ENCODE measurements around the gene MMP11. TPM values are rescaled to one million over a fixed set of nuclear protein-coding genes. Genes with fewer than 3 reads are reported as not detected.

Gene MMP11
- total RNA-seq, 1 donor from 2014 or later, result 7.6 TPM

DNA sequence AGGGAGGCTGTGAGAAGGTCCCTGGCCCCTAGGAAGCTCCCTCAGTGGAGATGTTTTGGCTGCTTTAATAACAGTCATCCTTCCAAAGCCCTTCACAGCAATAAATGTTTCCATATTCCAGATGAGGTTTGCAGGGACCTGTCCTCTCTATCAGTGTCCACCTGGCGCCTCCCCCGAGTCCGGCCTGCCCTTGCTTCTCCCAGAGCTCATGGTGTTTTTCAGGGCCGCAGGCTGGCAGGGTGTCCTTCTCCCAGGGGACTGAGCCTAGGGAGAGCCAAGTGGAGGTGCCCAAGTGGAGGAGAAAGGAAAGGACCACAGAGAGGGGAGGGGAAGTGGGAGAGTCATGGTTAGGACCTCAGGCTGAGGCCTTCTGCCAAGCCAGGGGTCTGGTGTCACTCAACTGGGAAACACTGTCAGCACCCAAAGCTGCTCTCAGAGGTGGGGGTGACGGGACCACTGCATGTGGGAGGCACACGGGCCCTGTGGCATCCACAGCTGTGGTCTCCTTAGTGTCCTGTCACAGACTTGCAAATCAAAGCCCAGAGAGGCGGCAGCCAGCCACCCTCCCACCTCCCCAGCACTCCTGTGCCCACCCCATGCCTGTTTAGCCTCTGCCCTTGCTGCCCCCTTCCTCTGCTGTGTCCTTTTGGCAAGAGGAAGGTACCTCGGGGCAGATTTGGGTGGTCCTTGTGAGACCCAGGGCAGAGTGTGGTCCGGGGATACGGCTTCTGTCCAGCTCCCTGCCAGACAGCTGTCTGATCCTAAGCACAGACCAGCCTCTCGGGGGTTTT is 59.8 kb downstream of the MMP11 start:
- Histone ChIP-seq H3K27me3 (no peaks in the 10 kb centered on the region), H3K27ac (no peak overlapping the region), H3K36me3 (peaks cover 22 to 26% of the 10 kb centered on the region in 2 donors), H3K9me3 (no peaks in the 10 kb centered on the region), H3K4me1 (peaks cover 14 to 18% of the 10 kb centered on the region in 2 donors), H3K4me3 (no peak overlapping the region)
- no peak for DNase-seq (ENCODE audit: low spot score in 2 of 2)
- intact Hi-C loops (cut with DNase I), result no loop called here
- TF ChIP-seq, protein P1, sequence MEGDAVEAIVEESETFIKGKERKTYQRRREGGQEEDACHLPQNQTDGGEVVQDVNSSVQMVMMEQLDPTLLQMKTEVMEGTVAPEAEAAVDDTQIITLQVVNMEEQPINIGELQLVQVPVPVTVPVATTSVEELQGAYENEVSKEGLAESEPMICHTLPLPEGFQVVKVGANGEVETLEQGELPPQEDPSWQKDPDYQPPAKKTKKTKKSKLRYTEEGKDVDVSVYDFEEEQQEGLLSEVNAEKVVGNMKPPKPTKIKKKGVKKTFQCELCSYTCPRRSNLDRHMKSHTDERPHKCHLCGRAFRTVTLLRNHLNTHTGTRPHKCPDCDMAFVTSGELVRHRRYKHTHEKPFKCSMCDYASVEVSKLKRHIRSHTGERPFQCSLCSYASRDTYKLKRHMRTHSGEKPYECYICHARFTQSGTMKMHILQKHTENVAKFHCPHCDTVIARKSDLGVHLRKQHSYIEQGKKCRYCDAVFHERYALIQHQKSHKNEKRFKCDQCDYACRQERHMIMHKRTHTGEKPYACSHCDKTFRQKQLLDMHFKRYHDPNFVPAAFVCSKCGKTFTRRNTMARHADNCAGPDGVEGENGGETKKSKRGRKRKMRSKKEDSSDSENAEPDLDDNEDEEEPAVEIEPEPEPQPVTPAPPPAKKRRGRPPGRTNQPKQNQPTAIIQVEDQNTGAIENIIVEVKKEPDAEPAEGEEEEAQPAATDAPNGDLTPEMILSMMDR (IDR thresholded peaks at IDR 0.05), result no peak

DNA sequence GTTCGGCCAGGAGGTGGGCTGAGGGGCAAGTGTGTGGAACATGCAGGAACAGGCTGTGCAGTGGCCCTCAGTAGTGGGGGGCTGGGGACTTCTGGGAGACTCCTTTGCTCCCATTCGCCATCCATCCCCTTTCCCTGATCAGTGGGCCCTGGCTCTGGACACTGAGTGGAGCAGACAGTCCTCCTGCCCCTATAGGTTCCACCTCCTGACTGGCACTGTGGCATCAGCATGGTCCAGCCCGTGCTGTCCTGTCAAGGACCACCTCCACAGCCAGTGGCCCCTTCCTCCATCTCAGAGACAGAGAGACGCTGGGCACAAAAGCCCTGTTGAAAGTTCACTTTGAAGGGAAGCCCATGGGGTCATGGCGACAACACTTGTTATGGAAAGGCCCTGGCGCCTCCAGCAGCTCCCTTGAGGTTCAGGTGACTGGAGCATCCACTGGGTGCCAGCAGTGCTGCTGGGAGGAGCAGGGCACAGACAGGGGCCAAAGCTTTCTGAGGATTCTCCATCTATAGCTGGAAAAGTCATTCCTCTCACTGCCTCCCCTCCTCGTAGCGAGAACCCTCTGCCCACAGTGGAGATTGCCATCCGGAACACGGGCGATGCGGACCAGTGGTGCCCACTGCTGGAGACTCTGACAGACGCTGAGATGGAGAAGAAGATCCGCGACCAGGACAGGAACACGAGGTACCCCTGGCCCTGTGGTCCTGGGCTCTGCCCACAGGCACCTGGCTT is 60.5 kb downstream of the MMP11 start:
- Histone ChIP-seq H3K9me3 (no peaks in the 10 kb centered on the region), H3K4me1 (peaks cover 16 to 19% of the 10 kb centered on the region in 2 donors), H3K27me3 (no peaks in the 10 kb centered on the region), H3K36me3 (peaks cover 17 to 19% of the 10 kb centered on the region in 2 donors), H3K27ac (no peak overlapping the region), H3K4me3 (no peak overlapping the region)
- no peak for DNase-seq (ENCODE audit: low spot score in 2 of 2)
- intact Hi-C loops (cut with DNase I), result no loop called here
- TF ChIP-seq, protein P1 (IDR thresholded peaks at IDR 0.05), result no peak

Other genes with a start within 250 kb of the MMP11 start
- not detected for gene IGLL1, start 192.6 kb upstream of the MMP11 start, total RNA-seq
- gene DRICH1, start 140.5 kb upstream of the MMP11 start, total RNA-seq, result not detected
- not detected for gene RGL4, start 81.8 kb upstream of the MMP11 start, total RNA-seq
- gene ZNF70, start 21.7 kb upstream of the MMP11 start, total RNA-seq, result 5.2 TPM
- gene VPREB3, start 18.4 kb upstream of the MMP11 start, total RNA-seq, result not detected
- gene C22orf15, start 9.9 kb upstream of the MMP11 start, total RNA-seq, result not detected
- 2.0 TPM for gene CHCHD10, start 4.9 kb upstream of the MMP11 start, total RNA-seq
- gene SMARCB1, start 14.1 kb downstream of the MMP11 start, total RNA-seq, result 22.1 TPM
- gene DERL3, start 66.2 kb downstream of the MMP11 start, total RNA-seq, result 7.5 TPM
- gene SLC2A11, start 85.0 kb downstream of the MMP11 start, total RNA-seq, result not detected
- gene MIF, start 121.5 kb downstream of the MMP11 start, total RNA-seq, result 527 TPM
- gene GSTT2B, start 188.3 kb downstream of the MMP11 start, total RNA-seq, result not detected
- gene DDTL, start 194.0 kb downstream of the MMP11 start, total RNA-seq, result not detected
- 275 TPM for gene DDT, start 201.6 kb downstream of the MMP11 start, total RNA-seq
- not detected for gene GSTT2, start 207.3 kb downstream of the MMP11 start, total RNA-seq
- not detected for gene GSTT4, start 232.6 kb downstream of the MMP11 start, total RNA-seq
- 113 TPM for gene CABIN1, start 238.5 kb downstream of the MMP11 start, total RNA-seq

Data from ascending aorta (tissue), 2 donors.